Mesenteric fat pad (tissue), 1 donor: ENCODE results near the gene PRAME. TPM values are rescaled to one million over a fixed set of nuclear protein-coding genes. Genes with fewer than 3 reads are reported as not detected.
"Not testable (repeated sequence)": the region's sequence is repeated elsewhere in the genome, so short reads cannot be mapped to it uniquely, and the experiment has no call there.

Source experiments
- DNase-seq: peaks from one replicate; pipeline ENCODE4 v3.0.0-alpha.2; 2020; ENCODE audit warnings: low spot score
- total RNA-seq: library from RNA; stranded (reverse); fragmentation: NEBNext Ultra II Directional; extraction: Animal tissue kit (Norgen Biotek cat#: 25700); gene quantifications from one replicate; pipeline ENCODE4 v1.2.1, GENCODE V29; 2021
- donor health status: DM: yes; HTN: yes; CAD: no.

PRAME gene
- total RNA-seq, 1 donor from 2014 or later, result not detected

GRCh38 chr22:22526125-22526912 lies 32.7 kb downstream of the PRAME start:
- no peak for DNase-seq

GRCh38 chr22:22523494-22523893 lies 35.6 kb downstream of the PRAME start:
- no peak for DNase-seq

DNA sequence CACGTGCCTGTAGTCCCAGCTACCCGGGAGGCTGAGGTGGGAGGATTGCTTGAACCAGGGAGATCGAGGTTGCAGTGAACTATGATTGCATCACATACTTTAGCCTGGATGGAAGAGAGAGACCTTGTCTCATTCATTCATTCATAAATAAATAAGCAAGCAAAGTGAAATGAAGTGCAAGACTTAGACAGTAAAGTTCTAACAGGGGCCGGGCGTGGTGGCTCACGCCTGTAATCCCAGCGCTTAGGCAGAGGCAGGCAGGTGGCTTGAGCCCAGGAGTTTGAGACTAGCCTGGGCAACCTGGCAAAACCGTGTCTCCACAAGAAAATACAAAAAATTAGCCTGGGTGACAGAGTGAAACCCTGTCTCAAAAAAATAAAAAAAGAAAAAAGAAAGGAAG lies 37.4 kb downstream of the PRAME start:
- no peak for DNase-seq

DNA sequence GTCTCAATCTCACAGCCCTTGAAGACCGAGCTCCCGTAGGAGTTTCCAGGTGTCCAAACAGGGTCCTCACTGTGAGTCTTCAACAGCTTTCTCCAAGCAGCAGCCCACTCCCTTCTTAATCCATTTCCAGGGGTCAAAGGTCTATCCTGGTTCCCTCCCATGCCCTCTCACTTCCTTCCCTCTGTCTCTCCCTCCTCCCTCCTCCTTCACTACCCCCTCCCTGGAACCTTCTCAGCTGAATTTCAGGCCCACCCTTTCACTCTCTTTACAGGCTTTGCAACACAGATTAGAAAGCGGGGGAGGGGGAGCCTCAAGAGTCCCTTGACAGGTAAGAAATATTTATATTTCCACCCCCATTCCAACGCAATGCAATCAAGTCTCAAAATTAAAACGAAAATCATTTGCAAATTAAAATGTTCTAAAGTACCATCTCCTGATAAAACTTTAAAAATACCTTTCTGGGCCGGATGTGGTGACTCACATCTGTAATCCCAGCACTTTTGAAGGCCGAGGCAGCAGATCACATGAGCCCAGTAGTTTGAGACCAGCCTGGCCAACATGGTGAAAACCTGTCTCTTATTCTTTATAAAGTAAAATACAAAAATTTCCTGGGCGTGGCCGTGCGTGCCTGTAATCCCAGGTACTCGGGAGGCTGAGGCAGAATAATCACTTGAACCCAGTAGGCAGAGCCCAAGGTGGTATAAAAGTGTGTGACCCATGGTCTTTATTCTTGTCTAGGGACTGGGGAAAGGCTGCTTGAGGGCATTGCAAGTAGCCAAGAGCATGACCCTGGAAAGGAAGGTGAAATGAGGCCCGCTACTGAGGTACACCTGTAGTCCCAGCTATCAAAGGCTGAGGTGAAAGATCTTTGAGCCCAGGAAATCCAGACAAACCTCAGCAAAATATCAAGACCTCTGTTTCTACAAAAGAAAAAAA lies 38.1 kb downstream of the PRAME start:
- no peak for DNase-seq

- no peak for DNase-seq
These were observed 38.9 kb downstream of the PRAME start, which contains the start of gene ZNF280A for GRCh38 chr22:22520020-22520656. TSS of gene ZNF280A (minus strand) at chr22:22520270. CDS start at chr22:22515630, 4,640 bp downstream.

DNA sequence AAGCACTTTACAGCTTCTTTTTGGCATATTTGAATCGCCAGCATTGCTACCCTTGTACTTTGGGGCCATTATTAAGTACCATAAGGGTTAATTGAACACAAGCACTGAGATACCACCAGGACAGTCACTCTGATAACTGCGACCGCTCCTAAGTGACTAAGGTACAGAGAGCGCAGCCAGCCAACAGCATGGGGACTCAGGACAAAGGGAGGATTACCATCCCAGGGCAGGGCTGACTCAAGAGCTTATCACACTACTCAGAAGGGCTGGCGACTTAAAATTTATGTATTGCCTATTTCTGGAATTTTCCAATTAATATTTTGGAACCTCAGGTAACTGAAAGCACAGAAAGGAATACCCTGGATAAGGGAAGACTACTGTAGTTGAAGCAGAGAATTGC lies 39.5 kb downstream of the PRAME start:
- DNase-seq, result no peak

GRCh38 chr22:22516992-22517391 lies 42.1 kb downstream of the PRAME start:
- DNase-seq, result no peak

DNA sequence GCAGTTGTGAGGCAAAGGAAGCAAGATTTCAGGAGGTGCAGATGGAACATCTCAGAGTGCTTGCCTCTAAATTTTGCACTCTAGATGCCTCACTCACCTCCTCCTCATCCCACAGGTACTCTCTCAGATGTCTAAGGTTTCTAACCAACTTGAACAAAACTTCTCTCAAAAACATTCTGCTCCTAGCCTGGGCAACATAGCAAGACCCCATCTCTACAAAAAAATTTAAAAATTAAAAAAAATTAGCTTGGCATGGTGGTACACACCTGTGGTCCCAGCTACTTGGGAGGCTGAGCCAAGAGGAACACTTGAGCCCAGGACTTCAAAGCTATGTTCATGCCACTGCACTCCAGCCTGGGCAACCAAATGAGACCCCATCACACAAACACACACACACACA lies 43.2 kb downstream of the PRAME start:
- no peak for DNase-seq

- not testable (repeated sequence) for DNase-seq
These were observed 44.6 kb downstream of the PRAME start for GRCh38 chr22:22514431-22514830.

DNA sequence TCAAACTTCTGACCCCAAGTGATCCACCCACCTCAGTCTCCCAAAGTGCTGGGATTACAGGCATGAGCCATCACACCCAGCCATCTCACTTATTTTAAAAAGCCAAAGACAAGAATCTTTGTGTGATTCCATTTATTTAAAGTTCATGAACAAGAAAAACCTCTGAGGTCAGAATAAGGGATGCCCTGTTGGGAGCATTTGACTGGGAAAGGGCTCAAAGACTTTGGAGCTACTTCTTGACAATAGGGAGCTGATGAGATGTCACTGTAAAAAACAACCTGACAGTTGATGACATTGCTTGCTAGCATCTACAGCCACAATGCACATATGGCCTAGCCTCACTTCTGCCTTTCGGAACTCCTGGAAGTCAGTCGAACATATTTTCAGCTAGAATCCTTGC lies 45.4 kb downstream of the PRAME start:
- DNase-seq, result no peak

DNA sequence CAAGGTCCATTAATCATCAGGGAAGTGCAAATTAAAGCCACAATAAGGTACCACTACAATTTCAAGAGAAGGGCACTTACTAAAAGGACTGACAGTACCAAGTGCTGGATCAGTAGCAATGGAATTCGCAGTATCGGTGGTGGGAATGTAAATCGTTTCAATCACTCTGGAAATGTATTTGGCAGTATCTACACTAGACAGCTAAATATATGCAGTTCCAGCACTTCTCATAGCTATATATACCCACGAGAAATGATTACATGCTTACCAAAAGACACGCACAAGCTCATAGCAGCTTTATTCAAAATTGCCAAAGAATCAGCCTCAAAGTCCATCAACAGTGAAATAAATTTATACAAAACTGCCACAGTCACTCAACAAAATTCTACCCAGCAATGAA lies 46.1 kb downstream of the PRAME start:
- DNase-seq, result no peak

DNA sequence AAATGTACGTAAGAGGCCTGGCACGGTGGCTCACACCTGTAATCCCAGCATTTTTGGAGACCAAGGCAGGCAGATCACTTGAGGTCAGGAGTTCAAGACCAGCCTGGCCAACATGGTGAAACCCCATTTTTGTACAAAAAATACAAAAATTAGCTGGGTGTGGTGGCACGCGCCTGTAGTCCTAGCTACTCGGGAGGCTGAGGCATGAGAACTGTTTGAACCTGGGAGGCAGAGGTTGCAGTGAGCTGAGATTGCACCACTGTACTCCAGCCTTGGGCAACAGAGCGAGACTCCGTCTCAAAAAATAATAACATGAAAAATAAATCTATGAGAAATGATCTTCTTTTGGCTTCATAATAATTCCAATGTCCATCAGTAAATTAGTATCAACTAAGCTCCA lies 48.2 kb downstream of the PRAME start:
- DNase-seq, result not testable (repeated sequence)

GRCh38 chr22:22509912-22510311 lies 49.2 kb downstream of the PRAME start:
- DNase-seq, result not testable (repeated sequence)

- DNase-seq, result no peak
These were observed 50.5 kb downstream of the PRAME start, which contains the start of gene ZNF280B for GRCh38 chr22:22508274-22509176. TSS of gene ZNF280B (minus strand) at chr22:22508742. CDS start at chr22:22489398, 19,344 bp downstream.

- DNase-seq, result no peak
These were observed 51.3 kb downstream of the PRAME start for GRCh38 chr22:22507743-22508273.

- DNase-seq, result no peak
These were observed 52.3 kb downstream of the PRAME start for GRCh38 chr22:22506736-22507135.

DNA sequence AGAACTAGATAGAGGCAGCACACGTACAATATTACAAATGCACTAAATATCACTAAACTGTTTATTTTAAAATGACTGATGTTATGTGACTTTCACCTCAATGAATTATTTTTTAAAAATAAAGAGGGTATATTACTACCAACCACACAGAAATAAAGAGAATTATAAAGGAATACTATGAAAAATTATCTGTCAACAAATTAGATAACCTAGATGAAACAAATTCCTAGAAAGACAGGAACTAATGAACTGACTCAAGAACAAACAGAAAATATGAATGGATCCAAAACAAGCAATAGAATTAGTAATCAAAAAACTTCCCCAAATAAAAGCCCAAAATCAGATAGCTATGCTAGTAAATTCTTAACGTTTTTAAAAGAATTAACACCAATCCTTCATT lies 60.8 kb downstream of the PRAME start:
- DNase-seq, result no peak
